ENCODE data around the gene GFRA4.
"Not testable (repeated sequence)": the region's sequence is repeated elsewhere in the genome, so short reads cannot be mapped to it uniquely, and the experiment has no call there.

- not testable (repeated sequence) for TF ChIP-seq ZXDB (tag by site-specific recombination; IDR thresholded peaks at IDR 0.05); ZNF596 (tag by site-specific recombination; IDR thresholded peaks at IDR 0.05); MZF1 (tag by site-specific recombination; IDR thresholded peaks at IDR 0.05; ENCODE audit: borderline replicate concordance); YY1 (tag by site-specific recombination; IDR thresholded peaks at IDR 0.05); ATF2 (tag by site-specific recombination; IDR thresholded peaks at IDR 0.05; ENCODE audit: low read depth); SCRT2 (tag by site-specific recombination; IDR thresholded peaks at IDR 0.05); ZNF23 (tag by site-specific recombination; IDR thresholded peaks at IDR 0.05; ENCODE audit: borderline replicate concordance)
- TF ChIP-seq, protein P1, sequence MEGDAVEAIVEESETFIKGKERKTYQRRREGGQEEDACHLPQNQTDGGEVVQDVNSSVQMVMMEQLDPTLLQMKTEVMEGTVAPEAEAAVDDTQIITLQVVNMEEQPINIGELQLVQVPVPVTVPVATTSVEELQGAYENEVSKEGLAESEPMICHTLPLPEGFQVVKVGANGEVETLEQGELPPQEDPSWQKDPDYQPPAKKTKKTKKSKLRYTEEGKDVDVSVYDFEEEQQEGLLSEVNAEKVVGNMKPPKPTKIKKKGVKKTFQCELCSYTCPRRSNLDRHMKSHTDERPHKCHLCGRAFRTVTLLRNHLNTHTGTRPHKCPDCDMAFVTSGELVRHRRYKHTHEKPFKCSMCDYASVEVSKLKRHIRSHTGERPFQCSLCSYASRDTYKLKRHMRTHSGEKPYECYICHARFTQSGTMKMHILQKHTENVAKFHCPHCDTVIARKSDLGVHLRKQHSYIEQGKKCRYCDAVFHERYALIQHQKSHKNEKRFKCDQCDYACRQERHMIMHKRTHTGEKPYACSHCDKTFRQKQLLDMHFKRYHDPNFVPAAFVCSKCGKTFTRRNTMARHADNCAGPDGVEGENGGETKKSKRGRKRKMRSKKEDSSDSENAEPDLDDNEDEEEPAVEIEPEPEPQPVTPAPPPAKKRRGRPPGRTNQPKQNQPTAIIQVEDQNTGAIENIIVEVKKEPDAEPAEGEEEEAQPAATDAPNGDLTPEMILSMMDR (tag by site-specific recombination; IDR thresholded peaks at IDR 0.05), result not testable (repeated sequence)
- TF ChIP-seq, protein P2, sequence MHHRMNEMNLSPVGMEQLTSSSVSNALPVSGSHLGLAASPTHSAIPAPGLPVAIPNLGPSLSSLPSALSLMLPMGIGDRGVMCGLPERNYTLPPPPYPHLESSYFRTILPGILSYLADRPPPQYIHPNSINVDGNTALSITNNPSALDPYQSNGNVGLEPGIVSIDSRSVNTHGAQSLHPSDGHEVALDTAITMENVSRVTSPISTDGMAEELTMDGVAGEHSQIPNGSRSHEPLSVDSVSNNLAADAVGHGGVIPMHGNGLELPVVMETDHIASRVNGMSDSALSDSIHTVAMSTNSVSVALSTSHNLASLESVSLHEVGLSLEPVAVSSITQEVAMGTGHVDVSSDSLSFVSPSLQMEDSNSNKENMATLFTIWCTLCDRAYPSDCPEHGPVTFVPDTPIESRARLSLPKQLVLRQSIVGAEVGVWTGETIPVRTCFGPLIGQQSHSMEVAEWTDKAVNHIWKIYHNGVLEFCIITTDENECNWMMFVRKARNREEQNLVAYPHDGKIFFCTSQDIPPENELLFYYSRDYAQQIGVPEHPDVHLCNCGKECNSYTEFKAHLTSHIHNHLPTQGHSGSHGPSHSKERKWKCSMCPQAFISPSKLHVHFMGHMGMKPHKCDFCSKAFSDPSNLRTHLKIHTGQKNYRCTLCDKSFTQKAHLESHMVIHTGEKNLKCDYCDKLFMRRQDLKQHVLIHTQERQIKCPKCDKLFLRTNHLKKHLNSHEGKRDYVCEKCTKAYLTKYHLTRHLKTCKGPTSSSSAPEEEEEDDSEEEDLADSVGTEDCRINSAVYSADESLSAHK (tag by site-specific recombination; IDR thresholded peaks at IDR 0.05), result not testable (repeated sequence)
These were observed 47.9 kb downstream of the GFRA4 start for GRCh38 chr20:3615171-3615840.
